Measurements from ENCODE around the gene SCAF1.

The SCAF1 gene

DNA sequence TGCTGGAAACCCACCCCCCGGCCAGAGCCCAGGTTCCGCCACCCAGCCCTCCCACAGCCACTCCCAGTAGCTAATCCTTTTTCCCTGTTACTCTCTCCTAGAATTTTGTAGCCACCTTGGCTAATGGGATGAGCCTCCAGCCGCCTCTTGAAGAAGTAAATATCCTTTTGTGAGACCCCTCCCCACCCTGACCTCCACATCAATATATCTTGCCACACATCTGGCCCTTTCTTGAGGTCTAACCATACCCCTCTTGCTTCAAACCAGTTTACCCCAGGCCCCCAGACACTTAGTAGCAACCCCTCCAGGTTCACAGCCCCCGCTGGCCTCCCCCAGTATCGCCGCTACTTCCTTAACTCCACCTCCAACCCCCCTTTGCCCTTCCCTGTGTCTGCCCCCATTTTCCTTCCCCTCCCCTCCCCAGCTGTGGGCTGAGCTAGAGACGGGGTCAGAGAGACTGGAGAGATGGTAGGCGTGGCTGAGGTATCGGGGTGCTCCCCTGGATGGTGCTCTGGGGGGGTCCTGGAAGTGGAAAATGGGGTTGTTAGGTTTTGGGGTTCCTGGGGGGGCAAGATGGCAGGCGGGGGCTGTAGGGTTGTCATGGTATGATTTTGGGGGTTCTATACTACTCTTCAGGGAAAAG, 37.9 kb downstream of the SCAF1 start:
- Mint-ChIP-seq H3K4me1 (ENCODE audit: low read depth) (peaks cover 29% of the 10 kb centered on the region), H3K27ac (peak overlapping the region; percentile 10), H3K36me3 (no peaks in the 10 kb centered on the region), H3K9me3 (ENCODE audit: low read depth) (no peaks in the 10 kb centered on the region), H3K27me3 (no peaks in the 10 kb centered on the region), H3K4me3 (peak overlapping the region; percentile 69)

DNA sequence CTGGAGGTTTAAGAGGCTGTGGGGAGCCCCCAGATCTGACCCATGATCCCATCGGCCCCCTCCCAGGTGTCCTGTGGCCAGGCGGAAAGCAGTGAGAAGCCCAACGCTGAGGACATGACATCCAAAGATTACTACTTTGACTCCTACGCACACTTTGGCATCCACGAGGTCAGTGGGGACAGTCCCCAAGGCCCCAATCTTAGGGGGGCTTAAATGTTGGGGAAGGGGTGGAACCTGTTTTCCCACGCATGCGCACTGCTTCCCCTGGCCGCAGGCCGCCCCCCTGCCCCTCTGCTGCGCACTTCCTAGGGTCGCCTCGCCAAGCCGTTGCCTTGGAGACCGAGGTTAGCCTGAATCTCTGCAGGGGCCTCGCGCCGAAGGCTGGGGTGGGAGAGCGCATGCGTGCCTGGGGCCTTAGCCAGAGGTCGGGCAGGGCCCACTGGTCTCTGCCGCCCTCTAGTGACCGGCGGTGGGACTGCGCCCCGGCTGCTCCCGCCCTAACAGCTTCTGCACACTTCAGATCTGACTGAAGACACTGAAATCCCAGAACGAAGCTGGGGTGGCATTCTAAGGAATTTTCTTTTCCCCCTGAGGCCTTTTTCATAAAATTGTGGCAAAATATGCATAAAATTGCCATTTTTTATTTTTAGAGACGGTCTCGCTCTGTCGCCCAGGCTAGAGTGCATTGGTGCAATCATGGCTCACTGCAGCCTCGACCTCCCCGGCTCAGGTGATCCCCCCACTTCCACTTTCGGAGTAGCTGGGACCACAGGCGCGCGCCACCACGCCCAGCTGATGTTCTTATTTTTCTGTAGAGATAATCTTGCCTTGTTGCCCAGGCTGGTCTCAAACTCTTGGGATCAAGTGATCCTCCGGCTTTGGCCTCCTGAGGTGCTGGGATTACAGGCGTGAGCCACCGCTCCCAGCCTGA, 38.7 kb downstream of the SCAF1 start:
- Mint-ChIP-seq H3K9me3 (ENCODE audit: low read depth) (no peaks in the 10 kb centered on the region), H3K36me3 (no peaks in the 10 kb centered on the region), H3K27me3 (no peaks in the 10 kb centered on the region), H3K4me3 (peak overlapping the region; percentile 69), H3K4me1 (ENCODE audit: low read depth) (peaks cover 32% of the 10 kb centered on the region), H3K27ac (peak overlapping the region; percentile 10)

DNA sequence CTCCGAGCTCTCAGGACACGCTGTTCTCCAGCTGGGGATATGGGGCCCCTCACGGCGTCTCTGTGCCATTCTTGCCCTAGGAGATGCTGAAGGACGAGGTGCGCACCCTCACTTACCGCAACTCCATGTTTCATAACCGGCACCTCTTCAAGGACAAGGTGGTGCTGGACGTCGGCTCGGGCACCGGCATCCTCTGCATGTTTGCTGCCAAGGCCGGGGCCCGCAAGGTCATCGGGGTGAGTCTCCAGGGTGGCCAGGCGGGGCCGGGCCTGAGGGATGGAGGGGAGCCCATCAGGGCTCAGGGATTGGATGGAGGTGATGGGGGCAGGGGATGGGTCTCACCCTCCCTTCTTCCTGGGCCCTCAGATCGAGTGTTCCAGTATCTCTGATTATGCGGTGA, 39.8 kb downstream of the SCAF1 start:
- Mint-ChIP-seq H3K4me3 (peak overlapping the region; percentile 3), H3K27me3 (no peaks in the 10 kb centered on the region), H3K9me3 (ENCODE audit: low read depth) (no peaks in the 10 kb centered on the region), H3K4me1 (ENCODE audit: low read depth) (peaks cover 26% of the 10 kb centered on the region), H3K36me3 (no peaks in the 10 kb centered on the region), H3K27ac (no peak overlapping the region)

GRCh38 chr19:49682274-49682673, 40.3 kb downstream of the SCAF1 start:
- Mint-ChIP-seq H3K27ac (no peak overlapping the region), H3K4me3 (peak overlapping the region; percentile 3), H3K27me3 (no peaks in the 10 kb centered on the region), H3K4me1 (ENCODE audit: low read depth) (peaks cover 26% of the 10 kb centered on the region), H3K9me3 (ENCODE audit: low read depth) (no peaks in the 10 kb centered on the region), H3K36me3 (no peaks in the 10 kb centered on the region)

DNA sequence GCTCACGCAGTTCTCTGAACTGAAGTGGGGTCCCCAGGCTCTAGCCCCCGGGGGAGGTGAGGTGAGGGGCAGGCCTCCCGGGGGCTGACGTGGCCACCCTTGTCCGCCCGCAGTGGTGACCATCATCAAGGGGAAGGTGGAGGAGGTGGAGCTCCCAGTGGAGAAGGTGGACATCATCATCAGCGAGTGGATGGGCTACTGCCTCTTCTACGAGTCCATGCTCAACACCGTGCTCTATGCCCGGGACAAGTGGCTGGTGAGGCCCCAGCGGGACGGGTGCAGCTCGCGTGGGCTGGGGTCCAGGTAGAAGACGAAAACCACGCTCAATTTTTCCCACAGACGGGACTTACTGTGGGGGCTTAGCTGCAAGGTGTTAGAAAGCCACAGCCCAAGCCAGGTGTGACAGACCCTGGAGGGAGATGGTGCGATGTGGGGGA, 41.8 kb downstream of the SCAF1 start:
- H3K27ac Mint-ChIP-seq: peak overlapping the region; percentile 46
- H3K4me1 Mint-ChIP-seq (ENCODE audit: low read depth): peaks cover 28% of the 10 kb centered on the region
- no peak overlapping the region for H3K4me3 Mint-ChIP-seq
- no peaks in the 10 kb centered on the region for H3K9me3 Mint-ChIP-seq (ENCODE audit: low read depth)
- H3K27me3 Mint-ChIP-seq: no peaks in the 10 kb centered on the region
- H3K36me3 Mint-ChIP-seq: no peaks in the 10 kb centered on the region

GRCh38 chr19:49684251-49684982, 42.4 kb downstream of the SCAF1 start:
- no peak overlapping the region for H3K4me3 Mint-ChIP-seq
- H3K27me3 Mint-ChIP-seq: no peaks in the 10 kb centered on the region
- H3K4me1 Mint-ChIP-seq (ENCODE audit: low read depth): peaks cover 28% of the 10 kb centered on the region
- no peaks in the 10 kb centered on the region for H3K36me3 Mint-ChIP-seq
- no peaks in the 10 kb centered on the region for H3K9me3 Mint-ChIP-seq (ENCODE audit: low read depth)
- H3K27ac Mint-ChIP-seq: peak overlapping the region; percentile 46

DNA sequence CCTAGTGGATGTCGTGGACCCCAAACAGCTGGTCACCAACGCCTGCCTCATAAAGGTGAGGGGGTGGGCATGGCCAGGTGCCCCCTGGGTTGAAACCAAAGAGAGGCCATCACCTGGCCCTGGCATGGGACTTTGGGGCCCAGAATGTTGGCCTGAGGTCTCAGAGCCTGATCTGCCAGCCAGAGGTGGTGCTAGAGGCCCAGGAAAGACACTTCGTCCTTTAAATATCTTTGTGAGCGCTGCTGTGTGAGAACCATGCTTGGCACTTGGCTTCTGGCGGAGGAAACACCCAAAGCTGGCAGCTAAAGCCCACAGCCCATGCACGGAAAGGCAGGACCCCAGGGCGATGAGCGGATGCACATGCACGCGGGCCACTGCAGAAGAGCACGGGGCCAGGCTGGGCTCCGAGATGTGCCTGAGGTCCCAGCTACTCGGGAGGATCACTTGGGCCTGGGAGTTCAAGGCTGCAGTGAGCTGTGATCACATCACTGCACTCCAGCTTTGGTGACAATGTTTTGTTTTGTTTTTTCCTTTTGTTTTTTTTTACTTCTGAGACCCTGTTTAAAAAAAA, 43.1 kb downstream of the SCAF1 start:
- no peaks in the 10 kb centered on the region for H3K27me3 Mint-ChIP-seq
- peaks cover 28% of the 10 kb centered on the region for H3K4me1 Mint-ChIP-seq (ENCODE audit: low read depth)
- H3K27ac Mint-ChIP-seq: no peak overlapping the region
- H3K36me3 Mint-ChIP-seq: no peaks in the 10 kb centered on the region
- no peak overlapping the region for H3K4me3 Mint-ChIP-seq
- H3K9me3 Mint-ChIP-seq (ENCODE audit: low read depth): no peaks in the 10 kb centered on the region

GRCh38 chr19:49685845-49686332, 43.9 kb downstream of the SCAF1 start:
- H3K4me3 Mint-ChIP-seq: no peak overlapping the region
- peaks cover 29% of the 10 kb centered on the region for H3K4me1 Mint-ChIP-seq (ENCODE audit: low read depth)
- no peaks in the 10 kb centered on the region for H3K27me3 Mint-ChIP-seq
- H3K27ac Mint-ChIP-seq: no peak overlapping the region
- H3K9me3 Mint-ChIP-seq (ENCODE audit: low read depth): no peaks in the 10 kb centered on the region
- no peaks in the 10 kb centered on the region for H3K36me3 Mint-ChIP-seq

DNA sequence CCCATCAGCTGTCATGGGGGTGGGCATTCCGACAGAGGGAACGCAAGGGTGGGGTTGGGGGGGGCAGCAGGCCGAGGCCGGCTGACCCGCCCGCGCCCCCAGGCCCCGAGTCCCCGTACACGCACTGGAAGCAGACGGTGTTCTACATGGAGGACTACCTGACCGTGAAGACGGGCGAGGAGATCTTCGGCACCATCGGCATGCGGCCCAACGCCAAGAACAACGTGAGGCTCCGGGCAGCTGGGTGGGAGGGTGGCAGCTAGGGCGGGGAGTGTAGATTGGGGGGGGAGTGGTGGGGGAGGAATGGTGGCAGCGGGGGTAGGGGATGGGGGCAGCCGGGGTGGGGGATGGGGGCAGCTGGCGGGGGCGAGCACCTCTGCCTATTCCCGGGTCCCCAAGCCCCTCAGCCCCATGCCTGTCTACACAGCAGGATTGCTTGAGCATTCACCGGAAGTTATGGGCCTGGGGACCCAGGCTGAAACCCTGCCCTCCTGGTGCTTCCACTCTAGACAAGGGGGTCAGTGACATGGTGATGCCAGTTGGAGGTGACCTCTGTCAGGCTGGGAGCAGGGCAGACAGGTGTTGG, 44.6 kb downstream of the SCAF1 start:
- peaks cover 31% of the 10 kb centered on the region for H3K4me1 Mint-ChIP-seq (ENCODE audit: low read depth)
- H3K27me3 Mint-ChIP-seq: no peaks in the 10 kb centered on the region
- H3K36me3 Mint-ChIP-seq: no peaks in the 10 kb centered on the region
- no peaks in the 10 kb centered on the region for H3K9me3 Mint-ChIP-seq (ENCODE audit: low read depth)
- H3K4me3 Mint-ChIP-seq: no peak overlapping the region
- H3K27ac Mint-ChIP-seq: no peak overlapping the region

DNA sequence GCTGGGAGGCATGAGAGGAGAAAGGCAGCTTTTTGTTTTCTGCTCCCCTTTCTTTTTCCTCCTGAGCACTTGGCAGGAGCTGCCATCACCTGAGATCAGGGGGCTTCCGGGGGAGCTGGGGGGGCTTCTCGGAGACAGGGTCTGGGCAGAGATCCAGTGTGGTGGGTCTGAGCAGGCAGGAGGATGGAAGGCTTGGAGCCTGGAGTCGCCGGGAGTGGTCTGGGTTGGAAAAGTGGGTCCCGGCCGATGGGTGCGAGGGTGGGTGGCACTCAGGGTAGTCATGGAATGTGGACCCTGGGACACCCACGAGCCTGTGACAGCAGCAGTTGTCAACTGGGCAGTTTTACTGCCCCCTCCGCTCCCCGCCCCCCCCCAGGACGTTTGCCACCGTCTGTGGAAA, 45.1 kb downstream of the SCAF1 start:
- Mint-ChIP-seq H3K27me3 (no peaks in the 10 kb centered on the region), H3K27ac (no peak overlapping the region), H3K4me3 (no peak overlapping the region), H3K36me3 (no peaks in the 10 kb centered on the region), H3K9me3 (ENCODE audit: low read depth) (no peaks in the 10 kb centered on the region), H3K4me1 (ENCODE audit: low read depth) (peaks cover 32% of the 10 kb centered on the region)

DNA sequence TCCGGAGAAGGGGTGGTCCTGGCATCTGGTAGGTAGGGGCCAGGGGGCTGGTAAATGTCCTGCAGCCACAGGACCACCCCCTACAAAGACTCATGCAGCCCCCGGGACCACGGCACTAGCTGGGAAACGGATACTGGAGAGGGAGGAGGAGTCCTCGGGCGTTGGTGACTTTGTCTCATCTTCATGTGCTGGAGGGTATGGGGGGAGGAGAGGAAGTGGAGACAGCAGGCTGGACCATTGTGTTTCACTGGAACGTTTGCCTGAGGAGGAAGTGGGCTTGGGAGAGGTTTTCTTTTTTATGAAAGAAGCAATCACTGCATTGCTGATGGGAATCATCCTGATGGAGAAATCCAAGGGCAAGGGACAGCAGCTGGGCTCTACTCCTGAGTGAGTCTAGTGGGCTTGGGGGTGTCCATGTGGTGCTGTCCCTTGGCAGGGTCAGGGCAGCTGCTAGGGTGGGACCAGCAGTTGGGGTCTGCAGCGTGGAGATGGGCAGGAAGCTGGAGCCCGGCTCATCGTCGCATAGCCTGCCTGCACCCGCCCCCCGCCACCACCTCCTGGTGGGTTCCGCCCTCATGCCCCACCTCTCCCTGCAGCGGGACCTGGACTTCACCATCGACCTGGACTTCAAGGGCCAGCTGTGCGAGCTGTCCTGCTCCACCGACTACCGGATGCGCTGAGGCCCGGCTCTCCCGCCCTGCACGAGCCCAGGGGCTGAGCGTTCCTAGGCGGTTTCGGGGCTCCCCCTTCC, 45.7 kb downstream of the SCAF1 start:
- H3K27me3 Mint-ChIP-seq: no peaks in the 10 kb centered on the region
- peaks cover 33% of the 10 kb centered on the region for H3K4me1 Mint-ChIP-seq (ENCODE audit: low read depth)
- H3K9me3 Mint-ChIP-seq (ENCODE audit: low read depth): no peaks in the 10 kb centered on the region
- no peak overlapping the region for H3K4me3 Mint-ChIP-seq
- H3K36me3 Mint-ChIP-seq: no peaks in the 10 kb centered on the region
- H3K27ac Mint-ChIP-seq: peak overlapping the region; percentile 41

GRCh38 chr19:49688531-49689132, 46.6 kb downstream of the SCAF1 start:
- Mint-ChIP-seq H3K27me3 (no peaks in the 10 kb centered on the region), H3K9me3 (ENCODE audit: low read depth) (no peaks in the 10 kb centered on the region), H3K4me1 (ENCODE audit: low read depth) (peaks cover 33% of the 10 kb centered on the region), H3K27ac (peak overlapping the region; percentile 72), H3K36me3 (no peaks in the 10 kb centered on the region), H3K4me3 (no peak overlapping the region)

DNA sequence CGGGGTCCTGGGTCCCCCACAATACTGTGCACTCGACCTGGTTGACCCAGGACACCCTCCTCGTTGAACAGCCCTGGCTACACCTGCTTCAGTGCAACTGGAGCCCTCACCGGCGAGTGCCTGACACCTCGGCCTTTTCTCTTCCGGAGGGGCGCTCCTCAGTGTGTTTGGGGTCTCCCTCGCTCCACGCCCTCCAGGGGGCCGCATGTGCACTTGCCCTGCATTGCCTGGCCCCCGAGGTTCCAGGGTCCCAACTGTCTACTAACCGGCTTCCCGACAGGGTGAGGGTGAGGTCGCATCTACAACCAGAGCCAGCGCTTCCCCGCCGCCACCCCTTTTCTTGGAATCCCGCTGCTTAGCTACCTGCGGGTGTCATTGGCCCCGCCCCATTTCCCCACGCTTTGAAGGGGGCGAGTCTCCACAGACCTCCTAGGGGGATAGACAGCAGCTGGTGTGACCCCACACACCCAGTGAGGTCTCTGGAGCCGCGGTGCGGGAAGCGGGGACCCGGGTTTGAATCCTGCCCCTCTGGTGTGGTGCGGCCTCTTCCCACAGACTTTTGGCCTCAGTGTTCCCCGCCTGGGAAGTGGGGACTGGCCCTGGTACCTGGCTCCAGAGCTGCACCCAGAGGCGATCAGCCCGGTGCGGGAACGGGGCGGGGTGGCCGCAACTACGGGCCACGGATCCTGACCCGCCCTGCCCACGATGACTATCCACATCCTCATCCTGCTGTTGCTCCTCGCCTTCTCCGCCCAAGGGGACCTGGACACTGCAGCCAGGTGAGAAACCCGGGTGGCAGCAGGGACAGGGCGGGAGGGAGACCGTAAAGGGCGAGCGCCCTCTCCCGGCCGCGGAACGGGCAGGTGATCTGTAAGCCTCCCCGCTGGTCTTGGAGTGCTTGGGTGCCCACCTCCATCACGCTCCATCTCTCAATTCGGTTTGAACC, 47.4 kb downstream of the SCAF1 start, which contains the start of gene ADM5:
ADM5 (plus strand) TSS at position 462 of the 946 bp plus-strand sequence; CDS start at position 706, 244 bp downstream.
- Mint-ChIP-seq H3K9me3 (ENCODE audit: low read depth) (no peaks in the 10 kb centered on the region), H3K27ac (peak within 1 kb of the TSS; percentile 72), H3K36me3 (no peaks in the 10 kb centered on the region), H3K4me1 (ENCODE audit: low read depth) (peaks cover 32% of the 10 kb centered on the region), H3K4me3 (peak within 1 kb of the TSS; percentile 87), H3K27me3 (peaks cover 2% of the 10 kb centered on the region)
